ENCODE results near the gene PDE2A. TPM values are rescaled to one million over a fixed set of nuclear protein-coding genes. Genes with fewer than 3 reads are reported as not detected.
"Not testable (repeated sequence)": the region's sequence is repeated elsewhere in the genome, so short reads cannot be mapped to it uniquely, and the experiment has no call there.

The PDE2A gene
- total RNA-seq, 1 experiment from 2014 or later, result 0.74 TPM

DNA sequence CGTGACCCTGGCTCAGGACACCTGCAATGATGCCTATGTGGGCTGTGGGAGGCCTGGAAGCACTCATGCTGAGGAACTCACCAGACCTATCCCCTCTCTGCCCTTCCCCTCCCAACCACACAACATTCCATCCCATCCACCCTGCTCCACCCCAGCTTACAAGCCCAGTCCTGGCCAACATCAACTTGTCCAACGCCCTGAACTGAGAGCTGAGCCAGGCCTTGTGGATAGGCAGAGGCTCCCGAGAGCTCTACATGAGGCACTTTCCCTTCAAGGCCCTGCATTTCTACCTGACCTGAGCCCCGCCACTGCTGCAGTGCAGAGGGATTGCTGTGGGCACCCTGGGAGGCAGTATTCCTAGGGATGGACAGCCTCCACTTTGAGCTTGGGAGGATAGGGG lies 112.4 kb downstream of the PDE2A start:
- no peak for DNase-seq (ENCODE audit: low read depth, low spot score)
- in situ Hi-C loops (cut with HindIII; ENCODE audit: low pct_unique_long_range_greater_than_20kb, low sequenced_read_pairs), result no loop called here
- CTCF ChIA-PET, result no interaction called here

DNA sequence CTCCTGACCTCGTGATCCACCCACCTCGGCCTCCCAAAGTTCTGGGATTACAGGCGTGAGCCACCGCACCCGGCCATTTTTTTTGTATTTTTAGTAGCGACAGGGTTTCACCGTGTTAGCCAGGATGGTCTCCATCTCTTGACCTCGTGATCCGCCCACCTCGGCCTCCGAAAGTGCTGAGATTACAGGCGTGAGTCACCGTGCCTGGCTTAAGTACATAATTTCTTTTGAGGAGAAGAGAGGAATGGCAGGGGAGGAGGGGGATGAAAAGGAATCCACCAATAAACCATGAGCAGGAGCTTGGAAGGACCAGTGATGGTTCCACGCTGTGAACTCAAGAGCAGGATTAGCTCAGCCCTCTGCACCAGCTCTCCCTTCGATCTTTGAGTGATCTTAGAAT lies 113.4 kb downstream of the PDE2A start:
- intact Hi-C loops (cut with micrococcal nuclease; ENCODE audit: unreplicated experiment); H3K4me3 ChIP-seq (ENCODE audit: low read depth in 2 of 2, low read length in 2 of 2); ATAC-seq; H3K9me3 ChIP-seq (ENCODE audit: control insufficient read depth, insufficient read depth, low read depth, low read length); H3K27ac ChIP-seq (ENCODE audit: low read length); POLR2A ChIA-PET; in situ Hi-C loops (cut with HindIII; ENCODE audit: low pct_unique_long_range_greater_than_20kb, low sequenced_read_pairs); H3K4me1 ChIP-seq (ENCODE audit: control insufficient read depth, insufficient read depth, low read length); BruUV-seq (replicated peaks); H3K36me3 ChIP-seq (ENCODE audit: control insufficient read depth, insufficient read depth, low read length); DNase-seq (ENCODE audit: low read depth, low spot score): not testable (repeated sequence)
- peaks cover 34% of the 10 kb centered on the region for H3K27me3 ChIP-seq (ENCODE audit: control insufficient read depth, insufficient read depth, low read length)
- CTCF ChIA-PET, result interaction anchor here (1.6 kb wide), 1 partner anchor 13 kb away, joined by 3 read pairs; no protein-coding TSS in a partner anchor

More for the DNA sequence above, 112.4 kb downstream of the PDE2A start:
- Histone ChIP-seq H3K27ac (ENCODE audit: low read length) (no peak overlapping the region), H3K9me3 (ENCODE audit: control insufficient read depth, insufficient read depth, low read depth, low read length) (no peaks in the 10 kb centered on the region), H3K4me1 (ENCODE audit: control insufficient read depth, insufficient read depth, low read length) (no peaks in the 10 kb centered on the region), H3K36me3 (ENCODE audit: control insufficient read depth, insufficient read depth, low read length) (no peaks in the 10 kb centered on the region), H3K27me3 (ENCODE audit: control insufficient read depth, insufficient read depth, low read length) (peaks cover 30% of the 10 kb centered on the region), H3K4me3 (ENCODE audit: low read depth in 2 of 2, low read length in 2 of 2) (no peak overlapping the region)
- POLR2A ChIA-PET, result no interaction called here
- BruUV-seq (replicated peaks), result no TSS peak
- no peak; the same call in 1 of the 2 replicates for ATAC-seq
- TF ChIP-seq, protein P1, sequence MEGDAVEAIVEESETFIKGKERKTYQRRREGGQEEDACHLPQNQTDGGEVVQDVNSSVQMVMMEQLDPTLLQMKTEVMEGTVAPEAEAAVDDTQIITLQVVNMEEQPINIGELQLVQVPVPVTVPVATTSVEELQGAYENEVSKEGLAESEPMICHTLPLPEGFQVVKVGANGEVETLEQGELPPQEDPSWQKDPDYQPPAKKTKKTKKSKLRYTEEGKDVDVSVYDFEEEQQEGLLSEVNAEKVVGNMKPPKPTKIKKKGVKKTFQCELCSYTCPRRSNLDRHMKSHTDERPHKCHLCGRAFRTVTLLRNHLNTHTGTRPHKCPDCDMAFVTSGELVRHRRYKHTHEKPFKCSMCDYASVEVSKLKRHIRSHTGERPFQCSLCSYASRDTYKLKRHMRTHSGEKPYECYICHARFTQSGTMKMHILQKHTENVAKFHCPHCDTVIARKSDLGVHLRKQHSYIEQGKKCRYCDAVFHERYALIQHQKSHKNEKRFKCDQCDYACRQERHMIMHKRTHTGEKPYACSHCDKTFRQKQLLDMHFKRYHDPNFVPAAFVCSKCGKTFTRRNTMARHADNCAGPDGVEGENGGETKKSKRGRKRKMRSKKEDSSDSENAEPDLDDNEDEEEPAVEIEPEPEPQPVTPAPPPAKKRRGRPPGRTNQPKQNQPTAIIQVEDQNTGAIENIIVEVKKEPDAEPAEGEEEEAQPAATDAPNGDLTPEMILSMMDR (IDR thresholded peaks at IDR 0.05), result no peak
- TF ChIP-seq SIN3A (IDR thresholded peaks at IDR 0.05; ENCODE audit: borderline replicate concordance, insufficient read depth, low read depth, low read length) (no peak), POLR2AphosphoS5 (IDR thresholded peaks at IDR 0.05; ENCODE audit: low read depth, low read length) (no peak), TCF7L2 (IDR thresholded peaks at IDR 0.05; ENCODE audit: low read depth, low read length) (no peak)
- TF ChIP-seq, protein P2, sequence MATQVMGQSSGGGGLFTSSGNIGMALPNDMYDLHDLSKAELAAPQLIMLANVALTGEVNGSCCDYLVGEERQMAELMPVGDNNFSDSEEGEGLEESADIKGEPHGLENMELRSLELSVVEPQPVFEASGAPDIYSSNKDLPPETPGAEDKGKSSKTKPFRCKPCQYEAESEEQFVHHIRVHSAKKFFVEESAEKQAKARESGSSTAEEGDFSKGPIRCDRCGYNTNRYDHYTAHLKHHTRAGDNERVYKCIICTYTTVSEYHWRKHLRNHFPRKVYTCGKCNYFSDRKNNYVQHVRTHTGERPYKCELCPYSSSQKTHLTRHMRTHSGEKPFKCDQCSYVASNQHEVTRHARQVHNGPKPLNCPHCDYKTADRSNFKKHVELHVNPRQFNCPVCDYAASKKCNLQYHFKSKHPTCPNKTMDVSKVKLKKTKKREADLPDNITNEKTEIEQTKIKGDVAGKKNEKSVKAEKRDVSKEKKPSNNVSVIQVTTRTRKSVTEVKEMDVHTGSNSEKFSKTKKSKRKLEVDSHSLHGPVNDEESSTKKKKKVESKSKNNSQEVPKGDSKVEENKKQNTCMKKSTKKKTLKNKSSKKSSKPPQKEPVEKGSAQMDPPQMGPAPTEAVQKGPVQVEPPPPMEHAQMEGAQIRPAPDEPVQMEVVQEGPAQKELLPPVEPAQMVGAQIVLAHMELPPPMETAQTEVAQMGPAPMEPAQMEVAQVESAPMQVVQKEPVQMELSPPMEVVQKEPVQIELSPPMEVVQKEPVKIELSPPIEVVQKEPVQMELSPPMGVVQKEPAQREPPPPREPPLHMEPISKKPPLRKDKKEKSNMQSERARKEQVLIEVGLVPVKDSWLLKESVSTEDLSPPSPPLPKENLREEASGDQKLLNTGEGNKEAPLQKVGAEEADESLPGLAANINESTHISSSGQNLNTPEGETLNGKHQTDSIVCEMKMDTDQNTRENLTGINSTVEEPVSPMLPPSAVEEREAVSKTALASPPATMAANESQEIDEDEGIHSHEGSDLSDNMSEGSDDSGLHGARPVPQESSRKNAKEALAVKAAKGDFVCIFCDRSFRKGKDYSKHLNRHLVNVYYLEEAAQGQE (IDR thresholded peaks at IDR 0.05; ENCODE audit: insufficient read depth in 1 of 2, low read depth in 2 of 2, low read length in 1 of 2), result no peak
- intact Hi-C loops (cut with micrococcal nuclease; ENCODE audit: unreplicated experiment), result no loop called here

DNA sequence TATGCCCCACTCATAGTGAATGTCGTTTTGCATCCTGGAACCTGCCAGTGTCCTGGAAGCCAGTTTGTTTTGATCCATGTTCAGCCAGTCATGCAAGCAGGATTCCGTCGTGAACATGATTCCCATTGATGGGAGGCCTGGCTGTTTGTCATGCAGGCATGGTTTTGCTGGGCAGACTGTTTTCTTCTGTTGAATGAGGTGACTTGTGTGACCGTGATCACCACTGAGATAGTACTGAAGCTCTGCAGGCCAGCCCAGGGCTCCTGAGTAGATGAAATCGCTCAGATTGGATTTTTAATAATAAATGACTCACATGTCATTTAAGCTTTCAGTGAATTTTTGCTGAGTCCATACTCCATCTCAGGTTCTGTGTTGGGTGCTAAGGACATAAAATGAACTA lies 117.8 kb downstream of the PDE2A start:
- no peak overlapping the region for H3K27ac ChIP-seq (ENCODE audit: low read length)
- H3K36me3 ChIP-seq (ENCODE audit: control insufficient read depth, insufficient read depth, low read length), result no peaks in the 10 kb centered on the region
- no peak for ATAC-seq
- intact Hi-C loops (cut with micrococcal nuclease; ENCODE audit: unreplicated experiment), result no loop called here
- no peaks in the 10 kb centered on the region for H3K9me3 ChIP-seq (ENCODE audit: control insufficient read depth, insufficient read depth, low read depth, low read length)
- peaks cover 24% of the 10 kb centered on the region for H3K27me3 ChIP-seq (ENCODE audit: control insufficient read depth, insufficient read depth, low read length)
- CTCF ChIA-PET, result no interaction called here
- no TSS peak for BruUV-seq (replicated peaks)
- in situ Hi-C loops (cut with HindIII; ENCODE audit: low pct_unique_long_range_greater_than_20kb, low sequenced_read_pairs), result loop anchor here (5.0 to 10.0 kb wide), 3 partner anchors 34 to 98 kb away; no protein-coding TSS in a partner anchor
- no peaks in the 10 kb centered on the region for H3K4me1 ChIP-seq (ENCODE audit: control insufficient read depth, insufficient read depth, low read length)
- DNase-seq (ENCODE audit: low read depth, low spot score), result no peak
- no peak overlapping the region for H3K4me3 ChIP-seq (ENCODE audit: low read depth in 2 of 2, low read length in 2 of 2)
- POLR2A ChIA-PET, result no interaction called here
- TF ChIP-seq SIN3A (IDR thresholded peaks at IDR 0.05; ENCODE audit: borderline replicate concordance, insufficient read depth, low read depth, low read length) (no peak), TCF7L2 (IDR thresholded peaks at IDR 0.05; ENCODE audit: low read depth, low read length) (no peak), POLR2AphosphoS5 (IDR thresholded peaks at IDR 0.05; ENCODE audit: low read depth, low read length) (no peak)
- TF ChIP-seq, protein P2 (IDR thresholded peaks at IDR 0.05; ENCODE audit: insufficient read depth in 1 of 2, low read depth in 2 of 2, low read length in 1 of 2), result no peak
- TF ChIP-seq, protein P1 (IDR thresholded peaks at IDR 0.05), result no peak

Measured in Panc1 (cell line).